Measurements from ENCODE around the gene TMEM151A.
"Not testable (repeated sequence)": the region's sequence is repeated elsewhere in the genome, so short reads cannot be mapped to it uniquely, and the experiment has no call there.

The TMEM151A gene

DNA sequence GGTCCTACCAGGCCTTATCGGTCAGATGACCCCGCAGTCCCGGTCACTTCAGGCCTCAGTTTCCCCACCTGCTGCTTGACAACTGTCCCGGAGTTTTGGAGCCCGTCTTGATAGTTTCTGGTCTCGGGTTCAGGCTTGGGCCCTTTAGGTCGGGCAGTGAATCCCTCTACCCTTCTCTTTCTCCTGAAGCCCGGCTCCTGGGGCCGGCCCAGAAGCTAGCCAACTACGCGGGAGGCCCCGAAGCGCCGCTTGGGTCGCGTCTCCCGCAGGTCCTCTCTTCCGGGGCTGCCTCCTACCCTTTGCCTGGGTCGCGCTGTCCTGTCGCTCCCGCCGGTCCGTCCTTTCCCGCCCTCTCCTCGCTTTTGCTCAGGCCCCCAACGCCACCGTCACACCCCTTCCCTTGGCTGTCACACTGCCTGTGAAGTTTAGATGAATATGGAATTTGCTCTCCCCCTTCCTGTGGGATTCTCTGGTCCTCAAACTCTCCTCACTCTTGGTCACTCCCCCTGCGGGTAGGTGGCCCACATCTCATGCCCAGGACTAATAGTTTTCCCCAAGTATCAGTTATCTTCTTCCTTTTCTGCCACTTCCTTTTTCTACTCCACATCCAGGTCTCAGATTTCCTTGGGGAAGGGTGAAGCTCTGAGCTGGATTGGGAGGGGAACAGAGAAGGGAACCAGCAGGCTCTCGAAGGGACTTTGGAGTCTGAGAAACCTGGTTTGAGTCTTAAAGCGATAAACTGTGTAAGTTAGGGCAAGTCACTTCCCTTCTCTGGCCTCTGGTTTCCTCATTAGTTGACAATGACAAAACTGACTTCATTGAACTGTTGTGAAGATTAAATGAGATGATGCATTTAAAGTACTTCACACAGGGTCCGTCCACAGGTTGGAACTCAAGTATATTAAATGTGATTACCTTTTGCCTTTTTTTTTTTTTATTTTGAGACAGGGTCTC lies 22.5 kb upstream of the TMEM151A start:
- no peak for DNase-seq (ENCODE audit: low read depth, low spot score)
- ChIA-PET POLR2A (interaction anchor here (2.1 kb wide), 1 partner anchor 19 kb away, joined by 15 read pairs; the partner anchor contains the start of gene YIF1A), CTCF (interaction anchor here (0.7 to 10.3 kb wide), 8 partner anchors 13 to 380 kb away, joined by 3 to 144 read pairs (median 4); partner anchors contain the start of genes FIBP, RIN1 and YIF1A)
- TF ChIP-seq, protein P1, sequence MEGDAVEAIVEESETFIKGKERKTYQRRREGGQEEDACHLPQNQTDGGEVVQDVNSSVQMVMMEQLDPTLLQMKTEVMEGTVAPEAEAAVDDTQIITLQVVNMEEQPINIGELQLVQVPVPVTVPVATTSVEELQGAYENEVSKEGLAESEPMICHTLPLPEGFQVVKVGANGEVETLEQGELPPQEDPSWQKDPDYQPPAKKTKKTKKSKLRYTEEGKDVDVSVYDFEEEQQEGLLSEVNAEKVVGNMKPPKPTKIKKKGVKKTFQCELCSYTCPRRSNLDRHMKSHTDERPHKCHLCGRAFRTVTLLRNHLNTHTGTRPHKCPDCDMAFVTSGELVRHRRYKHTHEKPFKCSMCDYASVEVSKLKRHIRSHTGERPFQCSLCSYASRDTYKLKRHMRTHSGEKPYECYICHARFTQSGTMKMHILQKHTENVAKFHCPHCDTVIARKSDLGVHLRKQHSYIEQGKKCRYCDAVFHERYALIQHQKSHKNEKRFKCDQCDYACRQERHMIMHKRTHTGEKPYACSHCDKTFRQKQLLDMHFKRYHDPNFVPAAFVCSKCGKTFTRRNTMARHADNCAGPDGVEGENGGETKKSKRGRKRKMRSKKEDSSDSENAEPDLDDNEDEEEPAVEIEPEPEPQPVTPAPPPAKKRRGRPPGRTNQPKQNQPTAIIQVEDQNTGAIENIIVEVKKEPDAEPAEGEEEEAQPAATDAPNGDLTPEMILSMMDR (IDR thresholded peaks at IDR 0.05; ENCODE audit: insufficient read depth, low read length, missing control alignments): peak; percentile 27
- peak overlapping the region; percentile 96 for H3K4me3 ChIP-seq (ENCODE audit: low read depth, low read length)

DNA sequence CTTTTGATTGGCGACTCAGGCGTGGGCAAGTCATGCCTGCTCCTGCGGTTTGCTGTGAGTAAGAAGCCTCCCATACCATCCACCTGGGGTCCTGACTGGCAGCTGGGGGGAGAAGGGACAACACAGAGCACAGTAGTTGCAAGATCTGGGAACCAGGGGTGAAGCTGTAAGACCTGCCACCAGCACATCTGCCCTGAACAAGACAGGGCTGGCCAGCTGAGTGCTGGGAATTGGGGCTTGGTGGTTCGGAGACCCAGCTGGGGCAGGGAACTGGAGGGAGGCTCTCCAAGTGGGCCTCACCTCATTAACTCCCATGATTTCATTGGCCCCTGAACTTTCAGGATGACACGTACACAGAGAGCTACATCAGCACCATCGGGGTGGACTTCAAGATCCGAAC lies 19.9 kb upstream of the TMEM151A start:
- TF ChIP-seq, protein P1 (IDR thresholded peaks at IDR 0.05; ENCODE audit: insufficient read depth, low read length, missing control alignments): no peak
- CTCF ChIA-PET: interaction anchor here (1.0 to 10.3 kb wide), 3 partner anchors 11 to 50 kb away, joined by 4 to 144 read pairs (median 5); no protein-coding TSS in a partner anchor
- no peak overlapping the region for H3K4me3 ChIP-seq (ENCODE audit: low read depth, low read length)
- no peak for DNase-seq (ENCODE audit: low read depth, low spot score)
- POLR2A ChIA-PET: interaction anchor here (0.6 to 1.3 kb wide), 2 partner anchors 9 to 250 kb away, joined by 4 to 5 read pairs; no protein-coding TSS in a partner anchor

DNA sequence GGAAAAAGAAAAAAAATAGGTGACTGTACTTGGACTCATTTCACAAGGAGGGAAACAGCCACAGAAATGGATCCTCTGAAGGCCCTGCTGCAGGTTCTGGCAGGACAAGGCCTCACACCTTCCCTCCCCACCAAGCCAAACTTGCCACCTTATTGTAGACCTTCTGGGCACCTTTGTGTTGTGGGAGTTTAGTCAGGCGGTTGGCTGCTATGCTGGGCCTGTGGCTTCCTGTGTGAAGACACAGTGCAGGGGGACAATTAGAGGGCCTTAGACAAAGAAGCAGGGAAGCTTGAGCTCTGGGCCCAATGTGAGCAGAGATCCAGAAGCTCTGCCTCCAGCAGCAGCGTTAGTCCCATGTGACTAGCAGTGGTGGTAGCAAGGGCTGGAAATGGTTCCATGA lies 19.1 kb upstream of the TMEM151A start:
- TF ChIP-seq, protein P1 (IDR thresholded peaks at IDR 0.05; ENCODE audit: insufficient read depth, low read length, missing control alignments): no peak
- ChIA-PET POLR2A (interaction anchor here (1.0 kb wide), 1 partner anchor 40 kb away, joined by 3 read pairs; no protein-coding TSS in a partner anchor), CTCF (interaction anchor here (1.0 to 10.3 kb wide), 4 partner anchors 10 to 50 kb away, joined by 3 to 144 read pairs (median 4); no protein-coding TSS in a partner anchor)
- DNase-seq (ENCODE audit: low read depth, low spot score): no peak
- H3K4me3 ChIP-seq (ENCODE audit: low read depth, low read length): no peak overlapping the region

DNA sequence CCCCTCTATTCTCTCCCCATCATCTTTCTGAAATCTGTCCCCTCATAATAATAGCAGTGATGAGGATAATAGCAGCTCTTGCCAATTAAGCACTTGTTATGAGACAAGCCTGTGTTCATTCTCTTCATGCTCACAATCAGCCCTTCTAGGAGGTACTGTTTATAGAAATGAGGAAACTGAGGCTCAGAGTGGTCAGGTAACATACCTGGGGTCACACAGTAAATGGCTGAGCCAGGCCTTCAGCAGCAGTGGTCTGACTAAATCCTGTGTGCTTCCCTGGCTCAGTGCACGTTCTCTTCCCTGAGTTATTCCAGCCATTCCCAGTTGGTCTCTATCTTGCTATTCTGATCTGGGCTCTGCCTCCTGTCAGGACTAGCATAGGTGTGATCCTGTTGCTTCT lies 17.5 kb upstream of the TMEM151A start:
- CTCF ChIA-PET: interaction anchor here (1.6 to 10.3 kb wide), 2 partner anchors 8 to 38 kb away, joined by 4 to 144 read pairs; no protein-coding TSS in a partner anchor
- POLR2A ChIA-PET: no interaction called here
- TF ChIP-seq, protein P1 (IDR thresholded peaks at IDR 0.05; ENCODE audit: insufficient read depth, low read length, missing control alignments): no peak
- no peak for DNase-seq (ENCODE audit: low read depth, low spot score)
- H3K4me3 ChIP-seq (ENCODE audit: low read depth, low read length): no peak overlapping the region

DNA sequence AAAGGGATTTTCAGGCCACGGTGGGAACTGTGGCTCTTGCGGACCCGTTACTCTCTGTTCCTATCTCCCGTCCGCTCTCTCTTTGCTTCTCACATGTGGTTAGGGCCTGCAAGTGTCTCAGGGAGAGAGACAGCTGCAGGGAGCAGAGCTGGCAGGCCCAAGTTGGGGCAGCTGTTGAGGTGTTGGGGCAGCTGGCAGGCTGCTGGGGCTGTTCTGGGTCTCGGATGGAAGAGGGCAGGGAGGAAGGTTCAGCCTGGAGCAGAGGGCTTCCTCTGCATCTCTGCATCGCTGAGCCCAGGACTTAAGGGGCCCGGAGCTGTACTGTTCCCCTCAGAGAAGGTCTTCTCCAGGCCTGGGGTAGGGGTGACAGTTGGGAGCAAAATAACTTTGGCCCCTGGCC lies 16.3 kb upstream of the TMEM151A start:
- POLR2A ChIA-PET: no interaction called here
- TF ChIP-seq, protein P1 (IDR thresholded peaks at IDR 0.05; ENCODE audit: insufficient read depth, low read length, missing control alignments): no peak
- H3K4me3 ChIP-seq (ENCODE audit: low read depth, low read length): no peak overlapping the region
- DNase-seq (ENCODE audit: low read depth, low spot score): no peak
- CTCF ChIA-PET: no interaction called here

DNA sequence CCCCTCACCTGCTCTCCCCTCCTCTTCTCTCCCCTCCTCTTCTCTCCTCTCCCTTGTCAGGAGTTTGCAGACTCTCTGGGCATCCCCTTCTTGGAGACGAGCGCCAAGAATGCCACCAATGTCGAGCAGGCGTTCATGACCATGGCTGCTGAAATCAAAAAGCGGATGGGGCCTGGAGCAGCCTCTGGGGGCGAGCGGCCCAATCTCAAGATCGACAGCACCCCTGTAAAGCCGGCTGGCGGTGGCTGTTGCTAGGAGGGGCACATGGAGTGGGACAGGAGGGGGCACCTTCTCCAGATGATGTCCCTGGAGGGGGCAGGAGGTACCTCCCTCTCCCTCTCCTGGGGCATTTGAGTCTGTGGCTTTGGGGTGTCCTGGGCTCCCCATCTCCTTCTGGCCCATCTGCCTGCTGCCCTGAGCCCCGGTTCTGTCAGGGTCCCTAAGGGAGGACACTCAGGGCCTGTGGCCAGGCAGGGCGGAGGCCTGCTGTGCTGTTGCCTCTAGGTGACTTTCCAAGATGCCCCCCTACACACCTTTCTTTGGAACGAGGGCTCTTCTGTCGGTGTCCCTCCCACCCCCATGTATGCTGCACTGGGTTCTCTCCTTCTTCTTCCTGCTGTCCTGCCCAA lies 15.6 kb upstream of the TMEM151A start:
- CTCF ChIA-PET: no interaction called here
- TF ChIP-seq, protein P1 (IDR thresholded peaks at IDR 0.05; ENCODE audit: insufficient read depth, low read length, missing control alignments): no peak
- no peak overlapping the region for H3K4me3 ChIP-seq (ENCODE audit: low read depth, low read length)
- DNase-seq (ENCODE audit: low read depth, low spot score): no peak
- POLR2A ChIA-PET: no interaction called here

DNA sequence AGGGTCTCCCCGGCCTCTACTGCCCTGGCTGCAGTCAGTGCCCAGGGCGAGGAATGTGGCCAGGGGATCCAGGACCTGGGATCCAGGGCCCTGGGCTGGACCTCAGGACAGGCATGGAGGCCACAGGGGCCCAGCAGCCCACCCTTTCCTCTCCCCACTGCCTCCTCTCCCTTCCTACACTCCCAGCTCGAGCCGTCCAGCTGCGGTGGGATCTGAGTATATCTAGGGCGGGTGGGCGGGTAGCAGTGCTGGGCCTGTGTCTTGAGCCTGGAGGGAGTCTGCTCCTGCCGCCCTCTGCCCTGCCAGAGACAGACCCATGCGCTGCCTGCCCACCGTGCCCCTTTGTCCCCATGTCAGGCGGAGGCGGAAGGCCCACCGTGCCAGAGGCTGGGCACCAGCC lies 15.1 kb upstream of the TMEM151A start:
- POLR2A ChIA-PET; H3K4me3 ChIP-seq (ENCODE audit: low read depth, low read length); DNase-seq (ENCODE audit: low read depth, low spot score): not testable (repeated sequence)
- CTCF ChIA-PET: interaction anchor here (0.8 kb wide), 1 partner anchor 10 kb away, joined by 4 read pairs; no protein-coding TSS in a partner anchor

DNA sequence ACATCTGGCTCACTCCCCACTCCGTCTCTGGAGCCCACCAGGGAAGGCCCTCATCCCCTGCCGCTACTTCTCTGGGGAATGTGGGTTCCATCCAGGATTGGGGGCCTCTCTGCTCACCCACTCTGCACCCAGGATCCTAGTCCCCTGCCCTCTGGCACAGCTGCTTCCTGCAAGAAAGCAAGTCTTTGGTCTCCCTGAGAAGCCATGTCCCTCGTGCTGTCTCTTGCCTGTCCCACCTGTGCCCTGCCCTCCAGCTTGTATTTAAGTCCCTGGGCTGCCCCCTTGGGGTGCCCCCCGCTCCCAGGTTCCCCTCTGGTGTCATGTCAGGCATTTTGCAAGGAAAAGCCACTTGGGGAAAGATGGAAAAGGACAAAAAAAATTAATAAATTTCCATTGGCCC lies 14.6 kb upstream of the TMEM151A start:
- H3K4me3 ChIP-seq (ENCODE audit: low read depth, low read length): not testable (repeated sequence)
- CTCF ChIA-PET: interaction anchor here (0.8 kb wide), 1 partner anchor 10 kb away, joined by 4 read pairs; no protein-coding TSS in a partner anchor

More for the DNA sequence above, 14.6 kb upstream of the TMEM151A start:
- DNase-seq (ENCODE audit: low read depth, low spot score); POLR2A ChIA-PET: not testable (repeated sequence)
